NCI-H187 (cell line): ENCODE measurements around the gene GDE1.

Experiments
- DNase-seq, 2 experiments: peaks; one replicate each; lab custom pipeline; 2025; lab: John Stamatoyannopoulos, UW

The GDE1 gene

GRCh38 chr16:19523559-19524355 lies 1.9 kb upstream of the GDE1 start, which contains the start of gene CCP110:
Gene CCP110, plus strand, starts transcription at chr16:19523942. Its CDS starts 3,940 bp downstream, at chr16:19527882.
- peak; percentile 39 to 83 for DNase-seq

GRCh38 chr16:19523184-19523558 lies 1.3 kb upstream of the GDE1 start:
- DNase-seq, result no peak

GRCh38 chr16:19522760-19523159 lies 862 bp upstream of the GDE1 start:
- DNase-seq, result no peak

GRCh38 chr16:19522397-19522732 lies 467 bp upstream of the GDE1 start:
- DNase-seq, result peak in 1 of 2 experiments; percentile 33

GRCh38 chr16:19520861-19521331 lies 1.0 kb downstream of the GDE1 start:
- DNase-seq, result no peak

- DNase-seq, result no peak
Measured at GRCh38 chr16:19518388-19518787, 3.5 kb downstream of the GDE1 start.

GRCh38 chr16:19517424-19518089 lies 4.3 kb downstream of the GDE1 start:
- no peak for DNase-seq

- DNase-seq, result no peak
Measured at GRCh38 chr16:19515757-19516156, 6.1 kb downstream of the GDE1 start.

GRCh38 chr16:19513377-19514053 lies 8.4 kb downstream of the GDE1 start:
- DNase-seq, result no peak

- no peak for DNase-seq
Measured at GRCh38 chr16:19512297-19512696, 9.6 kb downstream of the GDE1 start.

- DNase-seq, result no peak
Measured at GRCh38 chr16:19507867-19508266, 14.0 kb downstream of the GDE1 start.

- DNase-seq, result no peak
Measured at GRCh38 chr16:19506965-19507364, 14.9 kb downstream of the GDE1 start.

- no peak for DNase-seq
Measured at GRCh38 chr16:19505600-19506303, 16.1 kb downstream of the GDE1 start.

- no peak for DNase-seq
Measured at GRCh38 chr16:19503461-19504075, 18.3 kb downstream of the GDE1 start.

GRCh38 chr16:19502395-19503131 lies 19.3 kb downstream of the GDE1 start:
- DNase-seq, result peak; percentile 3 to 48

GRCh38 chr16:19499481-19499880 lies 22.4 kb downstream of the GDE1 start:
- no peak for DNase-seq

GRCh38 chr16:19499006-19499405 lies 22.9 kb downstream of the GDE1 start:
- no peak for DNase-seq

- no peak for DNase-seq
Measured at GRCh38 chr16:19497176-19497575, 24.7 kb downstream of the GDE1 start.

- no peak for DNase-seq
Measured at GRCh38 chr16:19490619-19491018, 31.3 kb downstream of the GDE1 start.

GRCh38 chr16:19488213-19488640 lies 33.7 kb downstream of the GDE1 start:
- DNase-seq, result no peak

GRCh38 chr16:19486750-19487325 lies 35.1 kb downstream of the GDE1 start:
- no peak for DNase-seq
